Trophoblast cell (in vitro differentiated cells and primary cell): ENCODE data around the gene SNAPC2.

Source experiments
- DNase-seq, 2 donors: peaks; one replicate each; pipeline ENCODE4 v3.0.0-alpha.2; 2016
- H2AFZ ChIP-seq: 2 replicates; pipeline ENCODE4 v1.6.1; 2013; ENCODE audit warnings: low read length, moderate library complexity, mild to moderate bottlenecking; ENCODE audit not compliant: insufficient read depth, poor library complexity
- H2AK5ac ChIP-seq: 2 replicates; pipeline ENCODE4 v1.6.1; 2013; ENCODE audit warnings: mild to moderate bottlenecking, low read length
- H2BK120ac ChIP-seq: 2 replicates; pipeline ENCODE4 v1.6.1; 2013; ENCODE audit warnings: low read length, mild to moderate bottlenecking, moderate library complexity; ENCODE audit not compliant: insufficient read depth, poor library complexity
- H2BK12ac ChIP-seq: 2 replicates; pipeline ENCODE4 v1.6.1; 2013; ENCODE audit warnings: mild to moderate bottlenecking, low read length, moderate library complexity
- H2BK5ac ChIP-seq: 2 replicates; pipeline ENCODE4 v1.6.1; 2013; ENCODE audit warnings: low read length, low read depth, moderate library complexity, mild to moderate bottlenecking; ENCODE audit not compliant: poor library complexity
- H3K14ac ChIP-seq: 2 replicates; pipeline ENCODE4 v1.6.1; 2013; ENCODE audit warnings: mild to moderate bottlenecking, low read length
- H3K18ac ChIP-seq: 2 replicates; pipeline ENCODE4 v1.6.1; 2013; ENCODE audit warnings: mild to moderate bottlenecking, low read length
- H3K23ac ChIP-seq: 2 replicates; pipeline ENCODE4 v1.6.1; 2013; ENCODE audit warnings: low read length
- H3K27ac ChIP-seq: 2 replicates; pipeline ENCODE4 v1.5.1; 2013; ENCODE audit warnings: low read depth, mild to moderate bottlenecking, inconsistent platforms, low read length, moderate library complexity
- H3K27me3 ChIP-seq: 2 replicates; pipeline ENCODE4 v1.6.1; 2013; ENCODE audit warnings: inconsistent platforms, mild to moderate bottlenecking, low read length, moderate library complexity; ENCODE audit not compliant: insufficient read depth
- H3K36me3 ChIP-seq, 2 experiments: 1 replicate in 1 of 2; 2 replicates in 1 of 2; pipeline ENCODE4 v1.6.1; 2013; ENCODE audit warnings: low read length in 2 of 2, mild to moderate bottlenecking in 2 of 2, moderate library complexity in 1 of 2; ENCODE audit not compliant: insufficient read depth in 2 of 2, control insufficient read depth in 1 of 2
- H3K4ac ChIP-seq: 2 replicates; pipeline ENCODE4 v1.6.1; 2013; ENCODE audit warnings: low read depth, mild to moderate bottlenecking, low read length, moderate library complexity
- H3K4me1 ChIP-seq, 2 experiments: 1 replicate in 1 of 2; 2 replicates in 1 of 2; pipeline ENCODE4 v1.6.1; 2013; ENCODE audit warnings: low read length in 2 of 2, mild to moderate bottlenecking in 2 of 2, moderate library complexity in 1 of 2; ENCODE audit not compliant: insufficient read depth in 2 of 2, control insufficient read depth in 1 of 2
- H3K4me2 ChIP-seq: 2 replicates; pipeline ENCODE4 v1.6.1; 2013; ENCODE audit warnings: inconsistent platforms, mild to moderate bottlenecking, low read length, moderate library complexity
- H3K4me3 ChIP-seq: 2 replicates; pipeline ENCODE4 v1.5.1; 2013; ENCODE audit warnings: mild to moderate bottlenecking, low read depth, low read length, inconsistent platforms
- H3K79me1 ChIP-seq: one replicate; pipeline ENCODE4 v1.6.1; 2013; ENCODE audit warnings: low read length
- H3K79me2 ChIP-seq: 2 replicates; pipeline ENCODE4 v1.6.1; 2013; ENCODE audit warnings: low read length, mild to moderate bottlenecking; ENCODE audit not compliant: control insufficient read depth, insufficient read depth, poor library complexity
- H3K9ac ChIP-seq: 2 replicates; pipeline ENCODE4 v1.6.1; 2013; ENCODE audit warnings: mild to moderate bottlenecking, low read length
- H3K9me3 ChIP-seq: 2 replicates; pipeline ENCODE4 v1.6.1; 2013; ENCODE audit warnings: low read depth, mild to moderate bottlenecking, control low read depth, inconsistent platforms, low read length; ENCODE audit not compliant: insufficient read depth
- H4K12ac ChIP-seq: 2 replicates; pipeline ENCODE4 v1.6.1; 2013; ENCODE audit warnings: low read depth, mild to moderate bottlenecking, low read length, moderate library complexity
- H4K8ac ChIP-seq: 2 replicates; pipeline ENCODE4 v1.6.1; 2013; ENCODE audit warnings: low read depth, mild to moderate bottlenecking, low read length, moderate library complexity
- H4K91ac ChIP-seq: one replicate; pipeline ENCODE4 v1.6.1; 2013; ENCODE audit warnings: low read depth, mild to moderate bottlenecking, low read length, moderate library complexity
- WGBS: extraction: QIAGEN DNeasy Blood & Tissue Kit; methylation state at CpG from one replicate; pipeline ENCODE4 v1.1.7; 2013; ENCODE audit warnings: missing lambda C conversion rate; ENCODE audit not compliant: insufficient read length, insufficient coverage; ENCODE audit errors: extremely low coverage; 5-methylcytosine and 5-hydroxymethylcytosine counted together

SNAPC2 gene

DNA sequence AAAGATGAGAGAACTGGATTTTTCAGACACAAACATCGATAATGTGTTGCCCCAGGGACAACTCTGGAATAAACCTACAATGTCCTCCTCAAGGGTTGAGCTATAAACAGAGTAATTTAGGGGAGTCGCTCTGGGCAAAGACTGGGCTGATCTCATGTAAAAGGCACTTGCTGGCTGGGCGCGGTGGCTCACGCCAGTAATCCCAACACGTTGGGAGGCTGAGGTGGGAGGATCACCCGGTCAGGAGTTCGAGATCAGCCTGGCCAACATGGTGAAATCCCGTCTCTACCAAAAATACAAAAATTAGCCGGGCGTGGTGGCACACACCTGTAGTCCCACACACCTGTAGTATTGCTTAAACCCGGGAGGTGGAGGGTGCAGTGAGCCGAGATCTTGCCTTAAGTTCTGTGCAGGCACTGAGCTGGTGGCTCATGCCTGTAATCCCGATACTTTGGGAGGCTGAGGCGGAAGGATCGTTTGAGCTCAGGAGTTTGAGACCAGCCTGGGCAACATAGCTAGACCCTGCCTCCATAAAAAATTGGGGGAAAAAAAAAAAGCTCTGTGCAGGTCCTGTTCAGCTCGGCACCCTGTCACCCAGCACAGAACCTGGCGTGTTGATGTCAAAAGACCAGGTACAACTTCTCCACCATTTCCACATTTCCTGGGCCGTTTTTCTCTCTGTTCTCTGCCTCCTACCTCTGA, 21.9 kb downstream of the SNAPC2 start:
- no peak overlapping the region for H3K4me2 ChIP-seq
- H3K36me3 ChIP-seq: peaks cover 25 to 27% of the 10 kb centered on the region in 2 experiments
- H2BK5ac ChIP-seq: no peak overlapping the region
- H3K23ac ChIP-seq: no peak overlapping the region
- no peak overlapping the region for H3K14ac ChIP-seq
- H2AFZ ChIP-seq: no peak overlapping the region
- no peak overlapping the region for H3K18ac ChIP-seq
- no peak overlapping the region for H4K12ac ChIP-seq
- no peak overlapping the region for H2BK12ac ChIP-seq
- no peak overlapping the region for H4K8ac ChIP-seq
- no peaks in the 10 kb centered on the region for H3K4me1 ChIP-seq
- H3K79me2 ChIP-seq: peaks cover 5% of the 10 kb centered on the region
- no peak overlapping the region for H2AK5ac ChIP-seq
- no CpG with 5 or more reads among the region's 19 CpGs for WGBS
- DNase-seq: no peak
- no peak overlapping the region for H3K4me3 ChIP-seq
- no peak overlapping the region for H3K9ac ChIP-seq
- no peaks in the 10 kb centered on the region for H3K27me3 ChIP-seq
- H3K79me1 ChIP-seq: peaks cover 5% of the 10 kb centered on the region
- no peak overlapping the region for H3K27ac ChIP-seq
- H3K4ac ChIP-seq: no peak overlapping the region
- H4K91ac ChIP-seq: no peak overlapping the region
- H2BK120ac ChIP-seq: no peak overlapping the region
- no peaks in the 10 kb centered on the region for H3K9me3 ChIP-seq

DNA sequence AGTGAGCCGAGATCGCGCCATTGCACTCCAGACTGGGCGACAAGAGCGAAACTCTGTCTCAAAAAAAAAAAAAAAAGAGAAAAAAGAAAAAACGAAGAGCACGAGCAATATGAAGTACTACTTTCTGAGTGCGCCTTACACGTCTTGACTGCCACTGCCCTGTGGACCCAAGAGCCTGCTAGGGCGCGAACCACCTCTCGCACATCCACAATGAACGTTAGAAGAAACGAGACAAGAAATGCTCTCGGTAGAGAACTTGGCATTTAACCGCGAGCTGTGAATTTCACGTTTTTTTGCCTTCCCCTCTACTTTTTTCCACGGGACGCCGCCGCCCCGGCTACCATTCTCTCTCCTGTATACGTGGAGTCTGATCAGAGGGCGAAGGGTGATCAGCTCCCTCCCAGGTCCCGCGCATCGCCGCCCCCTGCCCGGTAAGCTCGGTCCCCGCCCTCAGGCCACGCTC, 22.9 kb downstream of the SNAPC2 start:
- Histone ChIP-seq H3K27me3 (no peaks in the 10 kb centered on the region), H3K18ac (peak overlapping the region; percentile 81), H2BK5ac (peak overlapping the region; percentile 86), H3K4ac (peak overlapping the region; percentile 80), H3K79me1 (peaks cover 5% of the 10 kb centered on the region), H2AFZ (peak overlapping the region; percentile 80), H3K23ac (no peak overlapping the region), H3K36me3 (peaks cover 17 to 20% of the 10 kb centered on the region in 2 experiments), H4K91ac (peak overlapping the region; percentile 91), H3K14ac (peak overlapping the region; percentile 83), H3K4me3 (peak overlapping the region; percentile 91), H3K9me3 (no peaks in the 10 kb centered on the region), H3K79me2 (peaks cover 5% of the 10 kb centered on the region), H2BK120ac (peak overlapping the region; percentile 93), H3K27ac (peak overlapping the region; percentile 77), H3K4me2 (peak overlapping the region; percentile 83), H4K8ac (peak overlapping the region; percentile 93), H2AK5ac (peak overlapping the region; percentile 87), H4K12ac (peak overlapping the region; percentile 87), H2BK12ac (no peak overlapping the region), H3K9ac (peak overlapping the region; percentile 97), H3K4me1 (no peaks in the 10 kb centered on the region)
- DNase-seq: peak in 1 of 2 donors; percentile 11
- WGBS: no CpG with 5 or more reads among the region's 33 CpGs

DNA sequence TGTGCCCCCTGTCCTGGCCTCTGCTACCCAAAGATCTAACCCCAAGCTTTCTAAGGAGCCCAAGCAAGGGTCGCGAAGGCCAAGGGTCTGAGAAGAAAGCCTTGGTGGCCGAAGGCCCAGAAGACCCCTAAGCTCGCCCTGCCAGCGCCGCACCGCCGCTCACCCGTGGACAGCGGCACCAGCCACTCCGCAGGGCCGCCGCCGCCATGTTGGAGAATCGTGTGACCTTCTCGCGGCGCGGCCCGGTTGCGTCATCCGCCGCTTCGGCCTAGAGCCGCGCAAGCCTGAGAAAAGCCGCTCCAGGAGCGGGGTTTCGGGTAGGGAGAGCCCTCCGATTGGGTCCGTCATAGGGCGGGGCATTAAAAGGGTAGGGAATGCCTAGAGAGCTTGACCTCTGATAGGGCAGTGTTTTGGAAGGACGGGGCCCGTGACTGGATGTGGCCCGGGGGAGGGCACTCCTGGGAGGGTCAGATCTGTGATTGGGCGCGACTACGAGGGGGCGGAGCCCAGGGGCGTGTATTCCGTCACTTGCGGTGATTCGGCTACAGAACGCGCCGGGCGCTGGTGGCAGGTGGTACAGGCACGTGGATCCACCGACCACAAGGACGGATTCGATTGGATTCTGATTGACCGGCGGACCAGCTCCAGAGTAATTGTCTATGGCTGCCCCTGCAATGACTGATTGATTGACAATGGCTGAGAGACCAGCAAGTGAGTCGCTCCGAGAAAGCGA, 23.5 kb downstream of the SNAPC2 start, which contains the start of gene TIMM44:
Gene TIMM44, minus strand, starts transcription at position 223 of the 733 bp plus-strand sequence. Its CDS starts 15 bp downstream, at position 208.
- peak within 1 kb of the TSS; percentile 86 for H2BK5ac ChIP-seq
- H2AK5ac ChIP-seq: peak within 1 kb of the TSS; percentile 87
- H3K14ac ChIP-seq: peak within 1 kb of the TSS; percentile 83
- no peaks in the 10 kb centered on the region for H3K9me3 ChIP-seq
- peak within 1 kb of the TSS; percentile 87 for H4K12ac ChIP-seq
- H3K18ac ChIP-seq: peak within 1 kb of the TSS; percentile 81
- peak within 1 kb of the TSS; percentile 93 for H4K8ac ChIP-seq
- no peak within 1 kb of the TSS for H2BK12ac ChIP-seq
- H3K4ac ChIP-seq: peak within 1 kb of the TSS; percentile 80
- no peak within 1 kb of the TSS for H3K23ac ChIP-seq
- peak; percentile 100 for DNase-seq
- H3K9ac ChIP-seq: peak within 1 kb of the TSS; percentile 97
- H4K91ac ChIP-seq: peak within 1 kb of the TSS; percentile 91
- peak within 1 kb of the TSS; percentile 91 for H3K4me3 ChIP-seq
- peak within 1 kb of the TSS; percentile 77 for H3K27ac ChIP-seq
- peaks cover 5% of the 10 kb centered on the region for H3K79me2 ChIP-seq
- H2AFZ ChIP-seq: peak within 1 kb of the TSS; percentile 80
- no peaks in the 10 kb centered on the region for H3K4me1 ChIP-seq
- peak within 1 kb of the TSS; percentile 93 for H2BK120ac ChIP-seq
- no peaks in the 10 kb centered on the region for H3K27me3 ChIP-seq
- WGBS: no CpG with 5 or more reads among the region's 56 CpGs
- peak within 1 kb of the TSS; percentile 100 for H3K4me2 ChIP-seq
- peaks cover 5% of the 10 kb centered on the region for H3K79me1 ChIP-seq
- H3K36me3 ChIP-seq: peaks cover 14 to 18% of the 10 kb centered on the region in 2 experiments

DNA sequence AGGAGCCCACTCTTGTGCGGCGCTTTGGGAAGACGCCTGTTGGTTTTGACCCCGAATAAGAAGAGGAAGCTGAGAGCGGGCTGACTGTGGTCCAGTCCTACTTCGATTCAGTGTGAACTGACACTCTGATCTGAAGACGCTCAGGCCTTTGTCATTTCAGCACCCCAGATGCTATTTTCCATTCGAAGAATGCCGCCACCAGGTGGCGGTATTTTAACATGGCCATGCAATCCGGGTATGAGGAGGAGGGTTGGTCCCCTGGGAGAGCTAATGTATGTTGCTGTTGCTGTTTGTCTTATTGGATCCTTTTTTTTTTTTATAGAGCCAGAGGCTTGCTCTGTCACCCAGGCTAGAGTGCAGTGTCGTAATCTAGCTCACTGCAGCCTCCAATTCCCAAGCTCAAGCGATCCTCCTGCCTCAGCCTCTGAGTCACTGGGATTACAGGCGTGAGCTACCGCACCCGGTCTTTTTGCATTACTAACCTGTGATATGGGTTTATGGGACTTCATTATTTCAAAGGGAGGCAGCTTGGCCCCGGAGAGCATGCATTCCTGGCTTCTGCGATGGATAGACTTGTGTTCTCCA, 24.1 kb downstream of the SNAPC2 start:
- Histone ChIP-seq H3K27me3 (no peaks in the 10 kb centered on the region), H2AK5ac (no peak overlapping the region), H3K9ac (peak overlapping the region; percentile 70), H3K79me1 (peaks cover 5% of the 10 kb centered on the region), H3K14ac (no peak overlapping the region), H3K4ac (no peak overlapping the region), H3K18ac (no peak overlapping the region), H3K79me2 (peaks cover 5% of the 10 kb centered on the region), H4K12ac (no peak overlapping the region), H4K8ac (no peak overlapping the region), H3K9me3 (peaks cover 1% of the 10 kb centered on the region), H3K23ac (no peak overlapping the region), H3K4me2 (peak overlapping the region; percentile 100), H3K4me1 (no peaks in the 10 kb centered on the region), H3K27ac (no peak overlapping the region), H2BK5ac (no peak overlapping the region), H3K4me3 (peak overlapping the region; percentile 66), H2AFZ (peak overlapping the region; percentile 42), H4K91ac (no peak overlapping the region), H2BK120ac (no peak overlapping the region), H3K36me3 (peaks cover 14 to 16% of the 10 kb centered on the region in 2 experiments), H2BK12ac (no peak overlapping the region)
- peak; percentile 93 to 98 for DNase-seq
- WGBS: no CpG with 5 or more reads among the region's 18 CpGs
